ENCODE measurements around the gene SFXN5.
"Not testable (repeated sequence)": the region's sequence is repeated elsewhere in the genome, so short reads cannot be mapped to it uniquely, and the experiment has no call there.

Gene SFXN5, protein sequence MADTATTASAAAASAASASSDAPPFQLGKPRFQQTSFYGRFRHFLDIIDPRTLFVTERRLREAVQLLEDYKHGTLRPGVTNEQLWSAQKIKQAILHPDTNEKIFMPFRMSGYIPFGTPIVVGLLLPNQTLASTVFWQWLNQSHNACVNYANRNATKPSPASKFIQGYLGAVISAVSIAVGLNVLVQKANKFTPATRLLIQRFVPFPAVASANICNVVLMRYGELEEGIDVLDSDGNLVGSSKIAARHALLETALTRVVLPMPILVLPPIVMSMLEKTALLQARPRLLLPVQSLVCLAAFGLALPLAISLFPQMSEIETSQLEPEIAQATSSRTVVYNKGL

DNA sequence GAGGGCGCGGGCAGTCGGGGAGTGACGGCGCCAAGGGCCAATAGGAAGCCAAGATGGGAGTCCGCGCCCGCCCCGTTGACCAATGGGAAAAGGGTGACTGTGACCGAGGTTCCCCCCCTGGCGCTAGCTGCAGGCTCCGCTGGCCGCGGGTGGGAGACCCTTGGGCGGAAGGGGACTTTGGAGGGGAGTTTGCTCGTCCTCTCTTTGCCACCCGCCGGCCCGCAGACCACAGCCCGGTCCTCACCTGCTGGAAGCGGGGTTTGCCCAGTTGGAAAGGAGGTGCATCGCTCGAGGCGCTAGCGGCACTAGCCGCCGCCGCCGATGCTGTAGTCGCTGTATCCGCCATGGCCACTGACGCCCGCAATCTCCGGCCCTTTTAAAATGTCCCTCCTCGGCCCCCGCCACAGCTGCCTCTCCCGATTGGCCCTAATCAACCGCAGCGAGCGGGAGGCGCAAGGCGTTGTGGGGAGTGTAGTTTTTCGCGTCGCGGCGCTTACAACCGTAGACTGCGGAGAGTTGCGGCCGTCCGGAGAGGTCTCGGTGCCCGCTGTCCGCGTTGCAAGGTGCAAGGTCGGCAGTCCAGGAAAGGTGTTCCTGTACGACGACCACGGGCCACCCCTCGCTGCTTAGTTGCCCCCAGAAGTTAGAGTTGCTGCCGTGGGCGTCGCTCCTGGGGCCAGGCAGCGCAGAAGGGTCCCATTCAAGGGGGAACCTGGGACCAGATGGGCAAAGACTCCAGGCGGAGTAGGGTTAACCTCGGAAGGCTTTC, at the start of gene SFXN5:
TSS of gene SFXN5 (minus strand) at position 353 of the 769 bp plus-strand sequence. CDS start at position 346, 7 bp downstream.
- TF ChIP-seq SUZ12 (IDR thresholded peaks at IDR 0.05) = no peak
- no peak for TF ChIP-seq CTBP1 (IDR thresholded peaks at IDR 0.05; ENCODE audit: borderline replicate concordance)
- no peak for TF ChIP-seq ELF4 (IDR thresholded peaks at IDR 0.05)
- TF ChIP-seq, protein P1, sequence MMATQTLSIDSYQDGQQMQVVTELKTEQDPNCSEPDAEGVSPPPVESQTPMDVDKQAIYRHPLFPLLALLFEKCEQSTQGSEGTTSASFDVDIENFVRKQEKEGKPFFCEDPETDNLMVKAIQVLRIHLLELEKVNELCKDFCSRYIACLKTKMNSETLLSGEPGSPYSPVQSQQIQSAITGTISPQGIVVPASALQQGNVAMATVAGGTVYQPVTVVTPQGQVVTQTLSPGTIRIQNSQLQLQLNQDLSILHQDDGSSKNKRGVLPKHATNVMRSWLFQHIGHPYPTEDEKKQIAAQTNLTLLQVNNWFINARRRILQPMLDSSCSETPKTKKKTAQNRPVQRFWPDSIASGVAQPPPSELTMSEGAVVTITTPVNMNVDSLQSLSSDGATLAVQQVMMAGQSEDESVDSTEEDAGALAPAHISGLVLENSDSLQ (IDR thresholded peaks at IDR 0.05) = peak; percentile 100
- CTCF ChIA-PET = interaction anchor here (1.0 kb wide), 1 partner anchor 106 kb away, joined by 5 read pairs; no protein-coding TSS in a partner anchor
- POLR2A ChIA-PET = interaction anchor here (0.7 to 1.3 kb wide), 7 partner anchors 9 to 184 kb away, joined by 3 to 5 read pairs (median 4); partner anchors contain the start of genes RAB11FIP5 and SPR
- peak; percentile 98 for DNase-seq (ENCODE audit: extremely low spot score)

DNA sequence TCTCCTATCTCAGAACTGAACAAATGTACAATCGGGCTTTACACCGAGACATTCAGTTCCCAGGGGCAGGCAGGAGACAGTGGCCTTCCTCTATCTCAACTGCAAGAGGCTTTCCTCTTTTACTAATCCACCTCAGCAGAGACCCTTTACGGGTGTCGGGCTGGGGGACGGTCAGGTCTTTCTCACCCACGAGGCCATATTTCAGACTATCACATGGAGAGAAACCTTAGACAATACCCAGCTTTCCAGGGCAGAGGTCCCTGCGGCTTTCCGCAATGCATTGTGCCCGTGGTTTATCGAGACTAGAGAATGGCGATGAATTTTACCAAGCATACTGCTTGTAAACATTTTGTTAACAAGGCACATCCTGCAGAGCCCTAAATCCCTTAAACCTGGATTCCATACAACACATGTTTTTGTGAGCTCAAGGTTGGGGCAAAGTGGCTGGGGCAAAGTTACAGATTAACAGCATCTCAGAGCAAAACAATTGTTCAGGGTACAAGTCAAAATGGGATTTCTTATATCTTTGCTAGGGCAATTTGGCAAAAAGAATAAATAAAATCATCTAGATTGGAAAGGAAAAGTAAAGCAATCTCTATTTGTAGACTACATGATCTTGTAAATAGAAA, 48.2 kb upstream of the SFXN5 start:
- POLR2A ChIA-PET; DNase-seq (ENCODE audit: extremely low spot score); CTCF ChIA-PET: not testable (repeated sequence)

DNA sequence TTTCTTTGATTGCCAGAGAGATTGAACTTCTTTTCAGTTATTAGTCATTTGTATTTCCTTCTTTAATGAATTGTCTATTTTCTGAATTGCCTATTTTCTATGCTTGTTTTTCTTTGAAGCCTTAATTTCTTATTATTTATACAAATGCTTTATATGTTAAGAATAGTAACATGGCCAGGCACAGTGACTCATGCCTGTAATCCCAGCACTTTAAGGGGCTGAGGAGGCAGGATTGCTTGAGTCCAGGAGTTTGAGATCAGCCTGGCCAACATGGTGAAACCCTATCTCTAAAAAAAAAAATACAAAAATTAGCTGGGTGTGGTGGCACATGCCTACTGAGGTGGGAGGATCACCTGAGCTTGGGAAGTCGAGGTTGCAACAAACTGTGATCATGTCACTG, 45.9 kb upstream of the SFXN5 start:
- ChIA-PET POLR2A (no interaction called here), CTCF (no interaction called here)
- no peak for DNase-seq (ENCODE audit: extremely low spot score)
- TF ChIP-seq ELF4 (IDR thresholded peaks at IDR 0.05) = no peak
- TF ChIP-seq CTBP1 (IDR thresholded peaks at IDR 0.05; ENCODE audit: borderline replicate concordance) = no peak
- no peak for TF ChIP-seq ARNT (IDR thresholded peaks at IDR 0.05)
- no peak for TF ChIP-seq SUZ12 (IDR thresholded peaks at IDR 0.05)
- no peak for TF ChIP-seq FOXA1 (IDR thresholded peaks at IDR 0.05)
- no peak for TF ChIP-seq BHLHE40 (IDR thresholded peaks at IDR 0.05; ENCODE audit: borderline replicate concordance)
- TF ChIP-seq ZNF384 (IDR thresholded peaks at IDR 0.05) = no peak
- TF ChIP-seq FOXM1 (IDR thresholded peaks at IDR 0.05; ENCODE audit: borderline replicate concordance) = no peak
- no peak for TF ChIP-seq LEF1 (IDR thresholded peaks at IDR 0.05; ENCODE audit: borderline replicate concordance)
- no peak for TF ChIP-seq NFRKB (IDR thresholded peaks at IDR 0.05)
- TF ChIP-seq TARDBP (IDR thresholded peaks at IDR 0.05) = no peak
- TF ChIP-seq SP1 (IDR thresholded peaks at IDR 0.05) = no peak
- no peak for TF ChIP-seq HDGF (IDR thresholded peaks at IDR 0.05; ENCODE audit: borderline replicate concordance)
- TF ChIP-seq, protein P1 (IDR thresholded peaks at IDR 0.05) = no peak
- no peak for TF ChIP-seq FOXK2 (IDR thresholded peaks at IDR 0.05)
- no peak for TF ChIP-seq L3MBTL2 (conservative IDR thresholded peaks at IDR 0.05)

DNA sequence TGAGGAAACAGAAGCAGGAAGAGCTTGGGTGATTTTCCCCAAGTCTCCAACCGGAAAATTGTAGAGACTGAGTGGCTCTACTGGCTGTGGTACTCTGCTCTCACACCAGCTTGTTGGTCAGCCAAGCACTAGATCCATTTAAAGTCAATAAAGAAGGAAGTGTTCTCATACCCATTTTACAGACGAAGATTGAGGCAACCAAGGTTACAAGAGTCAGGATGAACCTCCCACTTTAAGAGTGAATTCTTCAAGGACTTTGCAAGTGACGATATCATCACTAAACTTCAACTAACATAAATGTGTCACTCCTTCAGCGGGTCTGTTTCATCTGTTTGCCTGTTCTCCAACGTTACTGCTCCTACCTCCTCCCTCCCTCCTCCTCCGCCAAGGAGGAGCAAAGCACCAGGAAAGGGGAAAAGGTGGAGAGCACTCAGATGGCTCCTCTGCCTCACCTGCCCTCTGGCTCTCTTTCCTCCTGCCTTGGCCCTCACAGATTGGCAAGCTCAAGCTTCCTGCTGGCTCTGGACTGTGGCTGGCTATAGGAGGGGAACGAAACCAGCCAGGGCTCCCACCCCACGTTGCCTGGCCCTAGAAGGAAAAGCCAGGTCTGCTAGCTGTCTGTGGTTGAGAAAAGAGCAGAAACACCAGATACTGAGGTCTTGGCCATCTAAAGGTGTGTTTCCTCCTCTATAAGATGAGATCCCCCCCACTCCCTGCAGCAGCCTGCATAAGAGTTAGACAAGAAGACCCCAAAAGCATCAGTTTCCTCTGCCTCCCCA, 44.9 kb upstream of the SFXN5 start:
- no peak for DNase-seq (ENCODE audit: extremely low spot score)
- TF ChIP-seq BHLHE40 (IDR thresholded peaks at IDR 0.05; ENCODE audit: borderline replicate concordance) (no peak), CTBP1 (IDR thresholded peaks at IDR 0.05; ENCODE audit: borderline replicate concordance) (no peak), ELF4 (IDR thresholded peaks at IDR 0.05) (no peak), SP1 (IDR thresholded peaks at IDR 0.05) (no peak), SUZ12 (IDR thresholded peaks at IDR 0.05) (no peak)
- POLR2A ChIA-PET = no interaction called here
- CTCF ChIA-PET = interaction anchor here (0.6 kb wide), 1 partner anchor 9 kb away, joined by 3 read pairs; no protein-coding TSS in a partner anchor

DNA sequence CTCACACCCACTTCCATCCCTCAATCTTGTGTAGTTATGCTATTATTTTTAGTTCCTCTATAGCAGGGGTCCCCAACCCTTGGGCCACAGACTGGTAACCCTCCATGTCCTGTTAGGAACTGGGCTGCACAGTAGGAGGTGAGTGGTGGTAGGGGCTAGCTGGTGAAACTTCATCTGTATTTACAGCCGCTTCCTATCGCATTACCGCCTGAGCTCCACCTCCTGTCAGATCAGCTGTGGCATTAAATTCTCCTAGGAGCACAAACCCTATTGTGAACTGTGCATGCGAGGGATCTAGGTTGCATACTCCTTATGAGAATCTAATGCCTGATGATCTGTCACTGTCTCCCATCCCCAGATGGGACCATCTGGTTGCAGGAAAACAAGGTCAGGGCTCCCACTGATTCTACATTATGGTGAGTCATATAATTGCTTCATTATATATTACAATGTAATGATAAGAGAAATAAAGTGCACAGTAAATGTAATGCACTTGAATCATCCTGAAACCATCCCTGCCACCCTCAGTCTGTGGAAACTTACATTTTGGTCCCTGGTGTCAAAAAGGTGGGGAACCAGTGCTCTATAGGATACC, 42.9 kb upstream of the SFXN5 start:
- CTCF ChIA-PET = interaction anchor here (0.6 to 1.0 kb wide), 2 partner anchors 42 to 219 kb away, joined by 3 to 6 read pairs; no protein-coding TSS in a partner anchor
- TF ChIP-seq LEF1 (IDR thresholded peaks at IDR 0.05; ENCODE audit: borderline replicate concordance) (no peak), SP1 (IDR thresholded peaks at IDR 0.05) (no peak), ARNT (IDR thresholded peaks at IDR 0.05) (no peak)
- TF ChIP-seq, protein P1 (IDR thresholded peaks at IDR 0.05) = peak; percentile 37; the same call in 1 of the 2 replicates
- POLR2A ChIA-PET = interaction anchor here (1.0 kb wide), 1 partner anchor 62 kb away, joined by 3 read pairs; no protein-coding TSS in a partner anchor
- DNase-seq (ENCODE audit: extremely low spot score) = no peak
